ENCODE results near the gene TIPARP. TPM values are rescaled to one million over a fixed set of nuclear protein-coding genes. Genes with fewer than 3 reads are reported as not detected.

TIPARP gene
- total and polyA plus RNA-seq, 2 of the 13 experiments (the other 11 are each of a cell fraction or from before 2014, with no cell fraction given), result 7.3 to 19.7 TPM

DNA sequence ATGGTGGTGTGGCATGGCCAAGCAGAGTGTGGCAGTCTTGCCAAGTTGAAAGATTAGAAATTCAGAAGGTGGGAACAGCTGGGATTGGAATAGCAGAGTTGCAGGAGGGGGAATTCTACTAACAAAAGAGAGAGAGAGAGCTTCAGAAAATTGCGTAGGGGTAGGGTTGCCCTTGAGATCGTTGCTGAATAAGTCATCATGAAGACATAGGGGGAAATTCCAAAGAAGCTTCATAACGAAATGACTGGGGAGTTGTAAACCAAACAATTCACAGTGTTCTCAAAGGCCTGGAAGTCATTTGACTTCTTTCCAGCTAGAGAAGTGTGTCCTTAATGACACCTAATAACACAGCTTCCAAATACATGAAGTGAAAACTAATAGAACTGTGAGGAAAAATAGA, 26.3 kb upstream of the TIPARP start:
- FAIRE-seq (no peak), ATAC-seq (no peak), DNase-seq (ENCODE audit: low spot score) (no peak)
- H3K27me3 ChIP-seq (ENCODE audit: control insufficient read depth in 1 of 2, insufficient read depth in 2 of 2, low read length in 2 of 2), result no peaks in the 10 kb centered on the region; a peak in 1 of 5 replicates
- H3K9me3 ChIP-seq (ENCODE audit: low read length), result no peaks in the 10 kb centered on the region
- H3K9ac ChIP-seq (ENCODE audit: insufficient read depth, low read depth, low read length), result no peak overlapping the region
- in situ Hi-C loops (cut with HindIII; ENCODE audit: extremely low pct_ligation_motif_present, low pct_unique_long_range_greater_than_20kb) (no loop called here), intact Hi-C loops (cut with micrococcal nuclease; ENCODE audit: unreplicated experiment) (no loop called here)
- H3K4me3 ChIP-seq (replicated peaks in 1 of 3; ENCODE audit: insufficient read depth in 1 of 3, low read depth in 2 of 3, low read length in 3 of 3), result no peak overlapping the region
- CTCF ChIA-PET (ENCODE audit: low intra/inter-chr PET ratio, low total read pairs), result no interaction called here
- no peak overlapping the region for H2AFZ ChIP-seq (ENCODE audit: low read length)
- no peak overlapping the region for H3K4me2 ChIP-seq (ENCODE audit: low read depth, low read length)
- no peaks in the 10 kb centered on the region for H3K79me2 ChIP-seq (ENCODE audit: insufficient read depth, low read length)
- 15% methylated on average over 3 of the region's 3 CpGs for WGBS (ENCODE audit: low lambda C conversion rate)
- no peaks in the 10 kb centered on the region for H3K36me3 ChIP-seq (replicated peaks in 1 of 2; ENCODE audit: control insufficient read depth in 1 of 2, insufficient read depth in 2 of 2, low read length in 2 of 2)
- H3K27ac ChIP-seq (ENCODE audit: extremely low read length, insufficient read depth, low read length), result no peak overlapping the region
- H4K20me1 ChIP-seq (ENCODE audit: insufficient read depth, low read length), result no peaks in the 10 kb centered on the region
- no TSS peak for BruUV-seq (replicated peaks)
- no peaks in the 10 kb centered on the region for H3K4me1 ChIP-seq (ENCODE audit: insufficient read depth, low read length)
- POLR2A ChIA-PET, result no interaction called here
- TF ChIP-seq, protein P1, sequence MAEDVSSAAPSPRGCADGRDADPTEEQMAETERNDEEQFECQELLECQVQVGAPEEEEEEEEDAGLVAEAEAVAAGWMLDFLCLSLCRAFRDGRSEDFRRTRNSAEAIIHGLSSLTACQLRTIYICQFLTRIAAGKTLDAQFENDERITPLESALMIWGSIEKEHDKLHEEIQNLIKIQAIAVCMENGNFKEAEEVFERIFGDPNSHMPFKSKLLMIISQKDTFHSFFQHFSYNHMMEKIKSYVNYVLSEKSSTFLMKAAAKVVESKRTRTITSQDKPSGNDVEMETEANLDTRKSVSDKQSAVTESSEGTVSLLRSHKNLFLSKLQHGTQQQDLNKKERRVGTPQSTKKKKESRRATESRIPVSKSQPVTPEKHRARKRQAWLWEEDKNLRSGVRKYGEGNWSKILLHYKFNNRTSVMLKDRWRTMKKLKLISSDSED (CRISPR knock-in tag; IDR thresholded peaks at IDR 0.05), result no peak
- no peak for TF ChIP-seq ZNF24 (IDR thresholded peaks at IDR 0.05)
- TF ChIP-seq, protein P2, sequence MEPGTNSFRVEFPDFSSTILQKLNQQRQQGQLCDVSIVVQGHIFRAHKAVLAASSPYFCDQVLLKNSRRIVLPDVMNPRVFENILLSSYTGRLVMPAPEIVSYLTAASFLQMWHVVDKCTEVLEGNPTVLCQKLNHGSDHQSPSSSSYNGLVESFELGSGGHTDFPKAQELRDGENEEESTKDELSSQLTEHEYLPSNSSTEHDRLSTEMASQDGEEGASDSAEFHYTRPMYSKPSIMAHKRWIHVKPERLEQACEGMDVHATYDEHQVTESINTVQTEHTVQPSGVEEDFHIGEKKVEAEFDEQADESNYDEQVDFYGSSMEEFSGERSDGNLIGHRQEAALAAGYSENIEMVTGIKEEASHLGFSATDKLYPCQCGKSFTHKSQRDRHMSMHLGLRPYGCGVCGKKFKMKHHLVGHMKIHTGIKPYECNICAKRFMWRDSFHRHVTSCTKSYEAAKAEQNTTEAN (CRISPR knock-in tag; conservative IDR thresholded peaks at IDR 0.05), result no peak
- TF ChIP-seq SMARCE1 (IDR thresholded peaks at IDR 0.05; ENCODE audit: borderline replicate concordance), result no peak
- TF ChIP-seq ZNF264 (CRISPR knock-in tag; IDR thresholded peaks at IDR 0.05), result no peak
- TF ChIP-seq FOXP1 (IDR thresholded peaks at IDR 0.05), result no peak
- TF ChIP-seq FOXP1 (CRISPR knock-in tag; IDR thresholded peaks at IDR 0.05), result no peak
- TF ChIP-seq TCF7L2 (IDR thresholded peaks at IDR 0.05; ENCODE audit: low read depth, low read length), result no peak
- TF ChIP-seq JUNB (CRISPR knock-in tag; IDR thresholded peaks at IDR 0.05; ENCODE audit: borderline replicate concordance), result no peak
- no peak for TF ChIP-seq ZSCAN29 (CRISPR knock-in tag; conservative IDR thresholded peaks at IDR 0.05)
- no peak for TF ChIP-seq TCF7 (IDR thresholded peaks at IDR 0.05; ENCODE audit: low read depth)
- TF ChIP-seq ZNF607 (CRISPR knock-in tag; IDR thresholded peaks at IDR 0.05; ENCODE audit: borderline replicate concordance), result no peak
- TF ChIP-seq, protein P3, sequence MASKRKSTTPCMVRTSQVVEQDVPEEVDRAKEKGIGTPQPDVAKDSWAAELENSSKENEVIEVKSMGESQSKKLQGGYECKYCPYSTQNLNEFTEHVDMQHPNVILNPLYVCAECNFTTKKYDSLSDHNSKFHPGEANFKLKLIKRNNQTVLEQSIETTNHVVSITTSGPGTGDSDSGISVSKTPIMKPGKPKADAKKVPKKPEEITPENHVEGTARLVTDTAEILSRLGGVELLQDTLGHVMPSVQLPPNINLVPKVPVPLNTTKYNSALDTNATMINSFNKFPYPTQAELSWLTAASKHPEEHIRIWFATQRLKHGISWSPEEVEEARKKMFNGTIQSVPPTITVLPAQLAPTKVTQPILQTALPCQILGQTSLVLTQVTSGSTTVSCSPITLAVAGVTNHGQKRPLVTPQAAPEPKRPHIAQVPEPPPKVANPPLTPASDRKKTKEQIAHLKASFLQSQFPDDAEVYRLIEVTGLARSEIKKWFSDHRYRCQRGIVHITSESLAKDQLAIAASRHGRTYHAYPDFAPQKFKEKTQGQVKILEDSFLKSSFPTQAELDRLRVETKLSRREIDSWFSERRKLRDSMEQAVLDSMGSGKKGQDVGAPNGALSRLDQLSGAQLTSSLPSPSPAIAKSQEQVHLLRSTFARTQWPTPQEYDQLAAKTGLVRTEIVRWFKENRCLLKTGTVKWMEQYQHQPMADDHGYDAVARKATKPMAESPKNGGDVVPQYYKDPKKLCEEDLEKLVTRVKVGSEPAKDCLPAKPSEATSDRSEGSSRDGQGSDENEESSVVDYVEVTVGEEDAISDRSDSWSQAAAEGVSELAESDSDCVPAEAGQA (IDR thresholded peaks at IDR 0.05; ENCODE audit: low read depth), result no peak
- TF ChIP-seq, protein P3 (CRISPR knock-in tag; IDR thresholded peaks at IDR 0.05; ENCODE audit: borderline replicate concordance), result no peak
- no peak for TF ChIP-seq ASH2L (IDR thresholded peaks at IDR 0.05; ENCODE audit: insufficient read length, low read depth, low read length)
- TF ChIP-seq KDM3A (CRISPR knock-in tag; IDR thresholded peaks at IDR 0.05; ENCODE audit: low read depth), result no peak
- no peak for TF ChIP-seq HDAC1 (CRISPR knock-in tag; IDR thresholded peaks at IDR 0.05)
